Temporal lobe (tissue), 1 donor: Measurements from ENCODE around the gene TRABD2A. TPM values are rescaled to one million over a fixed set of nuclear protein-coding genes. Genes with fewer than 3 reads are reported as not detected.

Source experiments
- total RNA-seq: library from RNA; depleted of rRNA; stranded (reverse); fragments of >200 nt; gene quantifications from one replicate; pipeline ENCODE4 v1.2.3, GENCODE V29; 2014

The TRABD2A gene
- total RNA-seq, 1 donor from 2014 or later, result under 0.01 TPM

Other genes with a start within 250 kb of the TRABD2A start
- gene TMSB10, start 24.6 kb upstream of the TRABD2A start, total RNA-seq, result 2,188 TPM
- 22.6 TPM for gene KCMF1, start 90.1 kb upstream of the TRABD2A start, total RNA-seq